IMR-90 (cell line): ENCODE data around the gene CALR. TPM values are rescaled to one million over a fixed set of nuclear protein-coding genes. Genes with fewer than 3 reads are reported as not detected.

Source experiments
- BHLHE40 ChIP-seq: fragments of 150-350 bp; IDR thresholded peaks from 2 replicates; pipeline ENCODE4 v1.6.1; 2016; ENCODE audit warnings: mild to moderate bottlenecking, low read depth, low read length
- CEBPB ChIP-seq: IDR thresholded peaks from 2 replicates; pipeline ENCODE4 v1.6.1; 2012; ENCODE audit warnings: low read depth, low read length, improper control_type of control experiment
- RCOR1 ChIP-seq: IDR thresholded peaks from 2 replicates; pipeline ENCODE4 v1.6.1; 2012; ENCODE audit warnings: mild to moderate bottlenecking, low read length, improper control_type of control experiment; ENCODE audit not compliant: insufficient replicate concordance
- polyA plus RNA-seq, 3 experiments: library from polyadenylated mRNA; depleted of rRNA; stranded (reverse); fragments of >200 nt; gene quantifications; 2 replicates each; pipeline ENCODE4 v1.2.3, GENCODE V29; 2012; ENCODE audit warnings: low replicate concordance in 1 of 3
- total RNA-seq: library from RNA; depleted of rRNA; stranded (reverse); fragments of >200 nt; gene quantifications from 2 replicates; pipeline ENCODE4 v1.2.3, GENCODE V29; 2012
- TF ChIP-seq, protein P1 (sequence below): fragments of 150-350 bp; IDR thresholded peaks from 2 replicates; pipeline ENCODE4 v1.6.1; 2016; ENCODE audit warnings: low read depth, mild to moderate bottlenecking, low read length, moderate library complexity, borderline replicate concordance

The CALR gene
- total and polyA plus RNA-seq, 2 of the 4 experiments (the other 2 are of a cell fraction): 1,932 to 3,358 TPM

DNA sequence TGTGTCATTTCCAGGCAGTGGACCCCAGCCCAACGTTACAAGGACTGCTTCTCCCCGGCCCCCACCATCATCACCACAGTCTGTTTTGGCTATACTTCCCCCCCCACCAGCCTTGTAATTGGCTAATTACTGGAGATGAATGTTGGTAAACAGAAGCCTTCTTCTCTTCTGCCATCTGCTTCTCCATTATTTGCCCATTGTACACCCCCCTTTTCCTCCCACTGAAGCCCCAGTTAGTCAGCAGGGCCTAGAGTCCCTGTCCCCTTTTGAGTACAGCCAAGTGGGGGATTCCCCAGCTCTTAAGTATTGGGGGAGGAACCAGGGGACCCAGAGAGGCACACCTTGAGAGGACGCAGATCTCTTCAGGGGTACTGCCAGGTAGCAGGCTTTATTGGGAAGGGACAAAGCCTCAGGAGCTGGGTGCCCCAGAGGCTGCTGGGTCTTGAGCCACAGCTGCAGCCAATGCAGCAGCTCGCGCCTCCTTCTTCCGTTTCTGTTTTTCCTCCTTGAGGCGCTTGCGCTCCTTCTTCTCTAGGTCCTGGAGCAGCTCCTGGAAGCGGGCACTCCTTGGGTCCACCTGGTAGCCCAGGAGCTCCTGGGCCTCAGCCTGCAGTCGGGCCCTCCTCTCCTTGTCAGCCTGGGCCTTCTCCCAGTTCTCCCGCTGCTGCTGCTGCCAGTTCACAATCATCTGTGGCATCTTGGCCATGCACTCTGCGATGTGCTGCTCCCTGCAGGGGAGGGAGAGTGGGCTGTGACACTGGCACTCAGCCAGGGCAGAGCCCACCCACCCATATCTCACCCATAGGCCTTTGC, 15.6 kb downstream of the CALR start (continued):
- no peak for TF ChIP-seq RCOR1
- TF ChIP-seq, protein P1, sequence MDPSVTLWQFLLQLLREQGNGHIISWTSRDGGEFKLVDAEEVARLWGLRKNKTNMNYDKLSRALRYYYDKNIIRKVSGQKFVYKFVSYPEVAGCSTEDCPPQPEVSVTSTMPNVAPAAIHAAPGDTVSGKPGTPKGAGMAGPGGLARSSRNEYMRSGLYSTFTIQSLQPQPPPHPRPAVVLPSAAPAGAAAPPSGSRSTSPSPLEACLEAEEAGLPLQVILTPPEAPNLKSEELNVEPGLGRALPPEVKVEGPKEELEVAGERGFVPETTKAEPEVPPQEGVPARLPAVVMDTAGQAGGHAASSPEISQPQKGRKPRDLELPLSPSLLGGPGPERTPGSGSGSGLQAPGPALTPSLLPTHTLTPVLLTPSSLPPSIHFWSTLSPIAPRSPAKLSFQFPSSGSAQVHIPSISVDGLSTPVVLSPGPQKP: no peak
- TF ChIP-seq CEBPB: no peak
- TF ChIP-seq BHLHE40: no peak
